B cell (primary cell): ENCODE results near the gene ITPKC. TPM values are rescaled to one million over a fixed set of nuclear protein-coding genes. Genes with fewer than 3 reads are reported as not detected.
A peak's percentile ranks its signal among the peaks of the same experiment; 100 is the strongest.

Source experiments
- ATAC-seq: fragments of 200-7000 bp; cut with Tn5 transposase; one replicate; pipeline ENCODE4 v1.10.0; 2021; ENCODE audit warnings: low read depth, mild to moderate bottlenecking, moderate number of reproducible peaks, moderate library complexity
- CTCF ChIA-PET: fragments of 350-600 bp; sonication (Branson Sonifier 250); formaldehyde crosslinking; loops from one replicate; lab custom pipeline; 2021; ENCODE audit warnings: antibody characterized with exemption, inconsistent platforms; lab: Charles Lee
- POLR2A ChIA-PET: fragments of 350-600 bp; sonication (Branson Sonifier 250); formaldehyde crosslinking; loops from one replicate; lab custom pipeline; 2021; ENCODE audit warnings: antibody characterized with exemption; lab: Charles Lee
- DNase-seq: peaks from one replicate; pipeline ENCODE4 v3.0.0; 2013
- H2AFZ ChIP-seq: 2 replicates; pipeline ENCODE4 v1.6.1; 2012; ENCODE audit warnings: mild to moderate bottlenecking, low read depth, low read length; ENCODE audit not compliant: insufficient read depth, poor library complexity, severe bottlenecking
- H3K27ac ChIP-seq, 2 donors: 1 replicate in 1 of 2; 2 replicates in 1 of 2; pipeline ENCODE4 v1.5.1; 2012 to 2013; ENCODE audit warnings: low read length in 2 of 2, mild to moderate bottlenecking in 2 of 2, moderate library complexity in 1 of 2
- H3K27me3 ChIP-seq, 4 experiments: fragments of 200-600 bp in 1 of 4; sonication (generic) in 1 of 4; replicated peaks in 1 of 4; 1 replicate in 2 of 4; 2 replicates in 2 of 4; pipeline versions ENCODE4 v1.6.1 to v1.7.0; 2013 to 2016; ENCODE audit warnings: low read length in 3 of 4, mild to moderate bottlenecking in 2 of 4, mixed read lengths in 1 of 4, moderate library complexity in 1 of 4; ENCODE audit not compliant: insufficient read depth in 4 of 4, control insufficient read depth in 3 of 4; ENCODE audit errors: control extremely low read depth in 1 of 4
- H3K36me3 ChIP-seq, 2 experiments: replicated peaks in 1 of 2; 1 replicate in 1 of 2; 2 replicates in 1 of 2; pipeline versions ENCODE4 v1.6.1 to v1.7.1; 2013; ENCODE audit warnings: low read length in 1 of 2; ENCODE audit not compliant: insufficient read depth in 2 of 2, control insufficient read depth in 1 of 2; ENCODE audit errors: control extremely low read depth in 1 of 2, extremely low read depth in 1 of 2
- H3K4me1 ChIP-seq, 2 donors: fragments of 200-600 bp in 1 of 2; sonication (generic) in 1 of 2; 1 replicate in 1 of 2; 2 replicates in 1 of 2; pipeline versions ENCODE4 v1.5.1 to v1.6.1; 2013 to 2017; ENCODE audit warnings: low read length in 2 of 2; ENCODE audit not compliant: control insufficient read depth in 2 of 2, insufficient read depth in 2 of 2
- H3K4me2 ChIP-seq: replicated peaks from 2 replicates; pipeline ENCODE3; 2012; ENCODE audit warnings: mild to moderate bottlenecking, low read depth, low read length; ENCODE audit not compliant: poor library complexity, severe bottlenecking
- H3K4me3 ChIP-seq, 5 experiments: fragments of 200-600 bp in 1 of 5; sonication (generic) in 1 of 5; 1 replicate in 3 of 5; 2 replicates in 2 of 5; pipeline versions ENCODE4 v1.5.1 to v1.7.0; 2011 to 2016; ENCODE audit warnings: low read length in 4 of 5, mild to moderate bottlenecking in 4 of 5, low read depth in 2 of 5, control low read depth in 1 of 5, moderate library complexity in 1 of 5; ENCODE audit not compliant: insufficient read depth in 1 of 5; ENCODE audit errors: control extremely low read depth in 1 of 5, extremely low read depth in 1 of 5
- H3K79me2 ChIP-seq: fragments of 200-600 bp; sonication (generic); one replicate; pipeline ENCODE4 v1.6.0; 2016; ENCODE audit warnings: low read length; ENCODE audit not compliant: control insufficient read depth, insufficient read depth
- H3K9ac ChIP-seq: fragments of 200-600 bp; sonication (generic); 2 replicates; pipeline ENCODE4 v1.6.1; 2017; ENCODE audit warnings: mild to moderate bottlenecking, low read length, moderate library complexity
- H3K9me3 ChIP-seq, 3 donors: one replicate each; pipeline versions ENCODE4 v1.6.1 to v1.7.1; 2013; ENCODE audit warnings: low read length in 2 of 3; ENCODE audit not compliant: control insufficient read depth in 2 of 3, insufficient read depth in 1 of 3; ENCODE audit errors: control extremely low read depth in 1 of 3
- H4K20me1 ChIP-seq: 2 replicates; pipeline ENCODE4 v1.6.0; 2012; ENCODE audit warnings: mild to moderate bottlenecking, low read length; ENCODE audit not compliant: insufficient read depth, control insufficient read depth, poor library complexity, severe bottlenecking
- H3K27ac Mint-ChIP-seq: one replicate; pipeline ENCODE4 v1.8.0; 2021; ENCODE audit warnings: mixed read lengths
- H3K27me3 Mint-ChIP-seq: one replicate; pipeline ENCODE4 v1.8.0; 2021; ENCODE audit warnings: mixed read lengths
- H3K4me1 Mint-ChIP-seq: one replicate; pipeline ENCODE4 v1.8.0; 2021; ENCODE audit warnings: mixed read lengths
- H3K4me3 Mint-ChIP-seq: one replicate; pipeline ENCODE4 v1.8.0; 2021; ENCODE audit warnings: mixed read lengths
- H3K9me3 Mint-ChIP-seq: one replicate; pipeline ENCODE4 v1.8.0; 2022; ENCODE audit warnings: mixed read lengths; ENCODE audit not compliant: insufficient read depth
- EZH2 ChIP-seq: IDR thresholded peaks from 2 replicates; pipeline ENCODE4 v1.6.1; 2012; ENCODE audit warnings: borderline replicate concordance, low read depth, mild to moderate bottlenecking, moderate library complexity, low read length; ENCODE audit not compliant: insufficient read depth, poor library complexity, severe bottlenecking
- WGBS: methylation state at CpG from one replicate; pipeline ENCODE4 v1.1.5; 2013; ENCODE audit warnings: missing lambda C conversion rate; ENCODE audit not compliant: insufficient coverage; 5-methylcytosine and 5-hydroxymethylcytosine counted together
- intact Hi-C: fragments of 100-400 bp; cut with micrococcal nuclease; formaldehyde crosslinking; loops from one replicate; pipeline ENCODE4 v1.10.0; 2022
- polyA plus RNA-seq: library from polyadenylated mRNA; depleted of rRNA; stranded (reverse); fragments of >200 nt; gene quantifications from 2 replicates; pipeline ENCODE4 v1.2.3, GENCODE V29; 2012
- total RNA-seq, 2 donors: library from RNA; stranded (reverse); fragments of 120-200 nt in 1 of 2; gene quantifications; 1 replicate in 1 of 2; 2 replicates in 1 of 2; pipeline versions ENCODE4 v1.2.3 to v1.2.4, GENCODE V29; 2013 to 2022
- TF ChIP-seq, protein P1 (sequence below): fragments of 200-600 bp; IDR thresholded peaks from one replicate; pipeline ENCODE4 v1.8.0; 2022; ENCODE audit warnings: antibody characterized with exemption, mild to moderate bottlenecking

ITPKC gene
- total and polyA plus RNA-seq, 2 donors (not counting 1 experiment from before 2014, with no cell fraction given) = 8.7 to 16.0 TPM

DNA sequence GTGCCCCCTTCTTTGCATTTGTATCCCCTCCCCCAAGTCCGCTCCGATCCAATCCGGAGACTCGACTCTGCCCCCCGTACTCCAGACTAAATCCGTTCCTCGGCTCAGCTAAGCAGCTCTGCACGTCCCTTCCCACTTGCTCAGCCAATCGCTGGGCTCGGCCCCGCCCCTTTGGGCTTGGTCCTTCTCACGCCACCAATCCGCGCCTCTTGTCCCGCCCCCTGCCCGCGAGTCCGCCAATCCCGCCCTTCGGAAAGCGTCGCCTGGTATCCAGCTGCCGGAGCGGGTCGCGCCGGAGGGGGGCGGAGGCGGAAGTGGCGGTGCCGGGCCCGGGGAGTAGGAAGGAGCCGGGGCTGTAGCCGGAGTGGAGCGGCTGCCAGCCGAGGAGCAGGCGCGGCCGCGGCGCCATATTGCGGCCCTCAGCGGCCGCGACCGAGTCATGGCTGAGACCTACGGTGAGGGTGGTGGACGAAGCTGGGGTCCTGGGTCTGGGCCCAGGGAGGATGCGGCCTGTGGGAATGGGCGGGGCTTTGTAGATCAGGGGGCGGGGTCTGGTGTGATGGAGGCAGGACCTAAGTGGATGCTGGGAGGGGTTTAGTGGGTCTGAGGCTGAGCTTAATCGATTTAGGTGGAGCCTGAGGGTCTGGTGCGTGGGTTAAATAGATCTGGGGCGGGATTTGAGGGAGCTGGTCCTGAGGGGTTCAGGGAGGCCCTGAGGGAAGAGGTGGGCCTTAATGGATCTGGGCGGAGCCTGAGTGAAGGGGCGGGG, 61.2 kb downstream of the ITPKC start, which contains the start of gene RAB4B:
RAB4B (plus strand) TSS at position 311 of the 769 bp plus-strand sequence; CDS start at position 440, 129 bp downstream.
- Histone ChIP-seq H3K4me1 (peaks cover 49 to 64% of the 10 kb centered on the region in 2 donors), H3K36me3 (peaks cover 0 to 18% of the 10 kb centered on the region in 2 experiments), H3K27me3 (no peaks in the 10 kb centered on the region), H3K9ac (peak within 1 kb of the TSS; percentile 95), H3K79me2 (peaks cover 39% of the 10 kb centered on the region), H3K27ac (peak within 1 kb of the TSS; percentile 97 to 99), H4K20me1 (peaks cover 25% of the 10 kb centered on the region), H2AFZ (peak within 1 kb of the TSS; percentile 72), H3K9me3 (peaks cover 0 to 5% (median 0%) of the 10 kb centered on the region in 3 donors), H3K4me2 (peak within 1 kb of the TSS; percentile 89), H3K4me3 (peak within 1 kb of the TSS; percentile 67 to 100 (median 87))
- Mint-ChIP-seq H3K4me1 (peaks cover 64% of the 10 kb centered on the region), H3K9me3 (no peaks in the 10 kb centered on the region), H3K27ac (peak within 1 kb of the TSS; percentile 99), H3K4me3 (peak within 1 kb of the TSS; percentile 99), H3K27me3 (no peaks in the 10 kb centered on the region)
- ChIA-PET CTCF (interaction anchor here (0.7 to 5.2 kb wide), 17 partner anchors 11 to 485 kb away, joined by 3 to 48 read pairs (median 5); partner anchors contain the start of genes ACTMAP, COQ8B, EGLN2 and ITPKC), POLR2A (interaction anchor here (0.5 to 4.6 kb wide), 28 partner anchors 9 to 1480 kb away, joined by 3 to 99 read pairs (median 5); partner anchors contain the start of genes ACTMAP, B9D2, COQ8B and EGLN2)
- intact Hi-C loops = loop anchor here (1.0 to 5.0 kb wide), 8 partner anchors 20 to 1366 kb away; partner anchors contain the start of genes ACTMAP, COQ8B, NUMBL and PLEKHG2
- WGBS = under 1% methylated on average over 56 of the region's 56 CpGs
- DNase-seq (peak; percentile 100), ATAC-seq (peak; percentile 77)
- TF ChIP-seq EZH2 = no peak
- TF ChIP-seq, protein P1, sequence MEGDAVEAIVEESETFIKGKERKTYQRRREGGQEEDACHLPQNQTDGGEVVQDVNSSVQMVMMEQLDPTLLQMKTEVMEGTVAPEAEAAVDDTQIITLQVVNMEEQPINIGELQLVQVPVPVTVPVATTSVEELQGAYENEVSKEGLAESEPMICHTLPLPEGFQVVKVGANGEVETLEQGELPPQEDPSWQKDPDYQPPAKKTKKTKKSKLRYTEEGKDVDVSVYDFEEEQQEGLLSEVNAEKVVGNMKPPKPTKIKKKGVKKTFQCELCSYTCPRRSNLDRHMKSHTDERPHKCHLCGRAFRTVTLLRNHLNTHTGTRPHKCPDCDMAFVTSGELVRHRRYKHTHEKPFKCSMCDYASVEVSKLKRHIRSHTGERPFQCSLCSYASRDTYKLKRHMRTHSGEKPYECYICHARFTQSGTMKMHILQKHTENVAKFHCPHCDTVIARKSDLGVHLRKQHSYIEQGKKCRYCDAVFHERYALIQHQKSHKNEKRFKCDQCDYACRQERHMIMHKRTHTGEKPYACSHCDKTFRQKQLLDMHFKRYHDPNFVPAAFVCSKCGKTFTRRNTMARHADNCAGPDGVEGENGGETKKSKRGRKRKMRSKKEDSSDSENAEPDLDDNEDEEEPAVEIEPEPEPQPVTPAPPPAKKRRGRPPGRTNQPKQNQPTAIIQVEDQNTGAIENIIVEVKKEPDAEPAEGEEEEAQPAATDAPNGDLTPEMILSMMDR = no peak
